Measurements from ENCODE around the gene CNTLN.
"Not testable (repeated sequence)": the region's sequence is repeated elsewhere in the genome, so short reads cannot be mapped to it uniquely, and the experiment has no call there.

Gene CNTLN

GRCh38 chr9:17291766-17292165 is 156.9 kb downstream of the CNTLN start:
- DNase-seq (ENCODE audit: low read depth in 2 of 2, low spot score in 1 of 2): no peak

DNA sequence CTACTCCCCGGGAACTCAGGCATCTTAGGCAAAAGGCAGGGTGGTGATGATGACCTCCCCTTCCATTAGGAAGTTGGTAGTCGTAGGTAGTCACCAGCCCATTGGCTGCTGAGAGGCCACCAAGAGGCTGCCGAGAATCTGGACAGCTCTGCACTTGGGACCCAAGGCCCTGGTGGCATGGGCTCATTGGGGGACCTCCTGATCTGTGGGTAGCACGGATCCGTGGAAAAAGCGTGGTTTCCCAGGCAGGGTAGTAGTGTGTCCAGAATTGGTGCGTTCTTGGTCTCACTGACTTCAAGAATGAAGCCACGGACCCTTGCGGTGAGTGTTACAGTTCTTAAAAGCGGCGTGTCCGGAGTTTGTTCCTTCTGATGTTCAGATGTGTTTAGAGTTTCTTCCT is 158.8 kb downstream of the CNTLN start:
- DNase-seq (ENCODE audit: low read depth in 2 of 2, low spot score in 1 of 2): no peak

- no peak for DNase-seq (ENCODE audit: low read depth in 2 of 2, low spot score in 1 of 2)
Observed at GRCh38 chr9:17294822-17295624, 160.2 kb downstream of the CNTLN start.

- no peak for DNase-seq (ENCODE audit: low read depth in 2 of 2, low spot score in 1 of 2)
Observed at GRCh38 chr9:17315341-17315740, 180.5 kb downstream of the CNTLN start.

GRCh38 chr9:17318821-17319320 is 184.0 kb downstream of the CNTLN start:
- no peak for DNase-seq (ENCODE audit: low read depth in 2 of 2, low spot score in 1 of 2)

GRCh38 chr9:17319864-17320263 is 185.0 kb downstream of the CNTLN start:
- DNase-seq (ENCODE audit: low read depth in 2 of 2, low spot score in 1 of 2): no peak

GRCh38 chr9:17322882-17323864 is 188.3 kb downstream of the CNTLN start:
- DNase-seq (ENCODE audit: low read depth in 2 of 2, low spot score in 1 of 2): no peak

DNA sequence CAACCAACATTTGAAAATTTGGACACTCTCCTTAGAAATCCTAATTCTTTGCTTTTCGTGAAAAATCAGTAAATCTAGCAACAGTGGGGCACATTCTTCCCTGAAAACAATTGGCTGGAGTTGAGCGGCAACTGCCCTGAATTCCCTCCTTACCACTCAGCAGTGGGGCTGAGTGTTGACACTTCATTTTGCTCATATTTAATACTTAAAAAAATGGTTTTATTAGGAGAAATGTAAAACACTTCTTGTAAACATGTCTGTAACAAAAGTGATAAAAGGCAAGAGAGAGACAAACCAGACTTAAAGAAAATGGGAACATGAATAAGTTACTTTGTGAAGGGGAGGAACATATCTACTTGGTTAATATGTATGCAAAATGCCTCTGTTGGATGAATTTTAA is 193.5 kb downstream of the CNTLN start:
- no peak for DNase-seq (ENCODE audit: low read depth in 2 of 2, low spot score in 1 of 2)

DNA sequence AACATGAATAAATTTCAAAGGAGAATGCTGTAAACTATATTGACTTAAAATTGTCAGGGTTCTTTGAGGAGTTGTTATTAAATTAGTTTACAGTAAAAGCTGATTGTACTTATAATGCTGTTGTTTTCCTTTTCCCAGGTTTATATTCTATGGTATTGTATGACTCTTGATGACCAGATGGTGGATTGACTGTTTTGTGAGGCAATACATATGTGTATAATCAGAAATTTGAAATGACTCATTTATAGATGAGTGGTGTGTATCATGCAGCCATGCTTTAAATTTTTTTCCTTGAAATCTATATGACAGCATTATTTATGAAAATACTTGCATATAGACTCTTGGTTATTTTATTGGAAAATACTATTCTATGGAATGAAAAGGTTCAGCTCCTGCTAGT is 195.3 kb downstream of the CNTLN start:
- no peak for DNase-seq (ENCODE audit: low read depth in 2 of 2, low spot score in 1 of 2)

- no peak for DNase-seq (ENCODE audit: low read depth in 2 of 2, low spot score in 1 of 2)
Observed at GRCh38 chr9:17332115-17332514, 197.3 kb downstream of the CNTLN start.

GRCh38 chr9:17339156-17339555 is 204.3 kb downstream of the CNTLN start:
- no peak for DNase-seq (ENCODE audit: low read depth in 2 of 2, low spot score in 1 of 2)

DNA sequence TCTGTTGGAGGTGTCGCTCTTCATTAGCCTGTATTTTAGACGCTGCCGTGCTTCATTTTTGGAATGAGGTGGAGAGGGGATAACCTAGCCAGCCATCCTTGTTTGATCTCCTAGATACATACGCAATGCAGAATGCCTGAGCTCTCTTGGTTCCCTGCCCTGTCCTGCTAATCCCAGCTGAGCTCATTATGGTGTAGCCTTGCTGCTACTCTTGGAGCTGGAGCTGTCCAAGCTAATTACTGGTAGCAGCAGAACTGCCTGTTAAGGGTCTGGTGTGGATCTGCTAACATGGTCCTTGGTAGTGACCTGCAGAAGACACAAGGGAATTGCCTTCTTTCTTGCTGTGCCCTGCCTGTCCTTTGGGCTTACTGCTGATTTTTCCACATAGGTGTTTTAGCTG is 207.9 kb downstream of the CNTLN start:
- no peak for DNase-seq (ENCODE audit: low read depth in 2 of 2, low spot score in 1 of 2)

GRCh38 chr9:17349831-17350230 is 215.0 kb downstream of the CNTLN start:
- no peak for DNase-seq (ENCODE audit: low read depth in 2 of 2, low spot score in 1 of 2)

GRCh38 chr9:17354006-17354405 is 219.2 kb downstream of the CNTLN start:
- not testable (repeated sequence) for DNase-seq (ENCODE audit: low read depth in 2 of 2, low spot score in 1 of 2)

DNA sequence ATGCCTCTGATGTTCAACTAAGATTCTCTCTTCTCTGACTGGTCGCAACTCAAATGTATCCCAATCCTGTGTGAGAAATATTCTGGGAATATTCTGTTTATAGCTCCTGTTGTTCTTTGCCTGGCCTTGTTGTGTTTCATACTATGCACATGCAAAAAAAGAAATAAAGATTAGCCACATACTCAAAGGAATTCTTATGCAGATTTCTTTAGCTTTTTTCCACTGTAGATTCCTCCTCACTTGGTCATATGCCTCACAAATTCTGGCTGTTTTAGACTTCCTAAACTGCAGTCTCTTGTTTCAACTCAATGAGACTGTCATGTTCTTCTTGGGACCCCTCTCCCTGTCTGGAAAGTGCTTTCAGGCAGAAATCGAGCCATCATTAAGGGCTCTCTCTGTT is 226.5 kb downstream of the CNTLN start:
- DNase-seq (ENCODE audit: low read depth in 2 of 2, low spot score in 1 of 2): no peak

DNA sequence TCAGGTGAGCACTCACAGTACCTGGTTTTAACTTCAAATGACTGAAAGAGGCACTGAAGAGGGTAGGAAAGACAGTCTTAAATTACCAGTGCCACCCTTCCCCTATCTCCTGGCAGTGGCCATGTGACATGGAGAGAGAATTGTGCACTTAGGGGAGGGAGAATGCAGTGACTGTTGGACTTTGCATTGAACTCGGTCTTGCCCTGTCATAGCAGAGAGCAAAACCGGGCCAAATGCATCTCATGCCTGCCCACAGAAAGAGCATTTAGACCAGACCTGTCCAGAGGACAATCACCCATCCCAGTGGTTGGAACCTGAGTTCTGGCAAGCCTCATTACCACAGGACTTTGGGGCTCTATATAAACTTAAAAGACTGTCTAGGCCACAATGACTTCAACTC is 232.2 kb downstream of the CNTLN start:
- DNase-seq (ENCODE audit: low read depth in 2 of 2, low spot score in 1 of 2): no peak

DNA sequence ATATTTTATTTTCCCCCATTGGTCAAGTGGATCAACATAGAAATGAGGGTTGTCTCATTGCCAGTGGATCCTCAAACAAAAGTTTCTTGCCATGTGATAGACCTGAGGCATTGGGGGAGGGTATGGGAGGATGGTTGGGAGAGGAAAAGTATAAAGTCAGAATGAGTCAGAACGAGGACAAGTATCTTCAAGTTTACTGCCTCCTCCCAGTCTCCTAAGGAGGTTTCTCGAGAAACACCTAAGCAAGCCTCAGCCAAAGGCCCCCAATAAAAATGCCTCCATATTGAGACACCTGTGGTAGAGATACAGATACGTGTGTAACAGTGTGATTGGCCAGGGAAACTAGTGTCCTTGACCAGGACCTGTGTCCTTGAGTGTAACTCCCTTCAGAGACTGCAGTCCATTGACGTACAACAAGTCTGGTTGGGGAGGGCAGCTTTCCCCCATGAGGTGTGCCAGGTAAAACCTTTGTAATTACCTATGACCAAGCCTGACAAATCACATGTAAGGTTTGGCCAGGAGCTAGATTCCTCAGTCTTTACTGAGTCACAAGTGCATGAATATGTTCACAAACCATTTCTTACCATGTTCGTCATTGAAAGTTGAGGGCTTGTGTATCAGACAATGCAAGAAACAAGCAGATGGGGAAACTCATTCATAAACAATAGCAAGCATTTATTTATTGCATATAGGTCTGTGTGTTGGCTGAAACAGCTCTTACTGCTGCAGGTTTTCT is 245.5 kb downstream of the CNTLN start:
- DNase-seq (ENCODE audit: low read depth in 2 of 2, low spot score in 1 of 2): no peak

DNA sequence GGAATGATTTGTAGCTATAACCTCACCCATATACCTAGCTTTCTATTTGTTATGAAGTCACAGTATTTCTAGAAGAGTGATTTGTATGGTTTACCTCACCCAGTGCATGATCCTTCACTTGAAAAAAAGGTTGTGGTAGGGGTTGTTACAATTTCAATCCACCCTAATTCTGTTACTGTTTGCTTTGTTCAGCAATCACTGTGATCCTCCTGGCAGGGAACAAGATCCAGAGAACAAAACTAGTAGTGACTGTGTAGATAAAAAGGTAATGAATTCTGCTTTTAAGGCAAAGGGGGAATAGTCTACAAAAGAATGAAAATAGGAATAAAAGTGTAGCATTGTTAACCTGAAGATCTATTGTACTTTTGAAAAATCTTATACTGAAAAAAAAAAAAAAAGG is 252.7 kb downstream of the CNTLN start:
- DNase-seq (ENCODE audit: low read depth in 2 of 2, low spot score in 1 of 2): no peak

- DNase-seq (ENCODE audit: low read depth in 2 of 2, low spot score in 1 of 2): no peak
Observed at GRCh38 chr9:17389026-17389425, 254.2 kb downstream of the CNTLN start.

DNA sequence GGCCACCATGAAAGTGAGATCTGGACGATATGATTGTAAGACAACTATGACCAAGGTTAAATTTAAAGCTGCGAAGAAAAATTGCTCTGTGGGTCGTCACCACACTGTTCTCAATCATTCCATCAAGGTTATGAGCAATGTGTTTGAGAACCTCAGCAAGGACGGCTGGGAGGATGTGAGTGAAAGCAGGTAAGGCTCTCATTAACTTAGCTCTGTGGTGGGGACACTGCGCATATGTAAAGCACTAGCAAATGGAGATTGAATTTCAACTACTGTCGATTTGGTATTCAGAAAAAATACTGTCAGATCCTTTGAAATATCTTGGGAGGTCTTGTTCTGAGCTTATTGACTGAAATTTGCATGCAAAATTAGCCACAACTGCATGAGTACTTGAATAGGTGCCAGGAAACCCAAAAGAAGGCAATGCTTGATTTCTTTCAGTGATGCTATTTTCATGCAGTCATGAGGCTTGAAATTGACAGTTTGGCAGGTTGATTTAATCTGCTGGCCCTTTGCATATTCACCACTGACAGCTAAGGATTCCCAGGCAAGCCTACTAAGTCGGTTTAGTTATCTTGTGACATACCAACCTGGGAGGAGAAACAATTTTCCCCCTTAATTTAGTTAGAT is 260.2 kb downstream of the CNTLN start:
- no peak for DNase-seq (ENCODE audit: low read depth in 2 of 2, low spot score in 1 of 2)
